ENCODE measurements around the gene FAM53A. TPM values are rescaled to one million over a fixed set of nuclear protein-coding genes. Genes with fewer than 3 reads are reported as not detected.

Gene FAM53A, protein sequence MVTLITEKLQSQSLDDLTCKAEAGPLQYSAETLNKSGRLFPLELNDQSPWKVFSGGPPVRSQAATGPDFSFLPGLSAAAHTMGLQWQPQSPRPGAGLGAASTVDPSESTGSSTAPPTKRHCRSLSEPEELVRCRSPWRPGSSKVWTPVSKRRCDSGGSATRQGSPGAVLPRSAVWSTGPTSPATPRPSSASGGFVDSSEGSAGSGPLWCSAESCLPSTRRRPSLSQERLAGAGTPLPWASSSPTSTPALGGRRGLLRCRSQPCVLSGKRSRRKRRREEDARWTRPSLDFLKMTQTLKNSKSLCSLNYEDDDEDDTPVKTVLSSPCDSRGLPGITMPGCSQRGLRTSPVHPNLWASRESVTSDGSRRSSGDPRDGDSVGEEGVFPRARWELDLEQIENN
- 0.95 and 2.7 TPM in 2 replicates for total RNA-seq

DNA sequence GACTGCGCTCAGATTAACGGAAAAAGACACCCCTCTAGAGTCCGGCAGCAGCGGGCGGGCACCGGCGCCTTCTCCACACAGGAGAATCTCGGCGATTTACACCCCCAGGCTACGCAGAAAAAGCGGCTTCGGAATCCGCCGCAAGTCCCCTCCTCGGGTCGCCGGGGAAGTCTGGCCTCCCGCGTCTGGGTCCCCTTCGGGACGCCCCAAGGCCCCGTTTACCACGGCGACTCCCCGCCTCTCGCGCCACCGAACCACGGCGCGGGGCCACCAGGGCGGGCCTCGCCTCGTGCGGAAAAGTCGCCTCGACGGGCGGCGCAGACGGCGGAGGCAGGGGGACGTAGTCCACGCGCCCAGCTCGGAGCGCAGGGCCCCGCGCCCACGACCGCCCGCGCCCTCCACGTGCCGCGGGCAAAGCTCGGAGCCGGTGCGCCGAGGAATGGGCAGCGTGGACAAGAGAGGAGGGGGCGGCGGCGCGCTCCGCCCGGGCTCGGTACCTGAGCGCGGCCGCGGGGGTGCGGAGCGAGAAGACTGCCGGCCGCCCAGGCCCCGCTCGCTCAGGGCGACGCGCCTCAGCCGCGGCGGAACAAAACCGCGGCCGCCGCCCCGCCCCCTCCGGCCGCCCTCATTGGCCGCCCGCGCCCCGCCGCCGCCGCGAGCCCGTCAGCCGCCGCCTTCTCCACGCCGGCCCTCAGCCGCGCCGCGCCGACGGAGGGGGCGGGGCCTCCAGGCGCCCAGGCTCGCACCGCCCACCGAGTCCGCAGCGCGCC, at the start of gene FAM53A:
Gene FAM53A (minus strand): TSS at position 578 of the 770 bp plus-strand sequence. CDS start 15,572 bp downstream, outside the sequence.
- intact Hi-C loops (cut with micrococcal nuclease) = loop anchor here (1.0 kb wide), 3 partner anchors 28 to 105 kb away; partner anchors contain the start of genes SLBP, TACC3 and TMEM129

- intact Hi-C loops (cut with micrococcal nuclease) = no loop called here
Measured at GRCh38 chr4:1732911-1733310, 48.8 kb upstream of the FAM53A start.

- intact Hi-C loops (cut with micrococcal nuclease) = no loop called here
Measured at GRCh38 chr4:1731180-1731579, 47.1 kb upstream of the FAM53A start.

DNA sequence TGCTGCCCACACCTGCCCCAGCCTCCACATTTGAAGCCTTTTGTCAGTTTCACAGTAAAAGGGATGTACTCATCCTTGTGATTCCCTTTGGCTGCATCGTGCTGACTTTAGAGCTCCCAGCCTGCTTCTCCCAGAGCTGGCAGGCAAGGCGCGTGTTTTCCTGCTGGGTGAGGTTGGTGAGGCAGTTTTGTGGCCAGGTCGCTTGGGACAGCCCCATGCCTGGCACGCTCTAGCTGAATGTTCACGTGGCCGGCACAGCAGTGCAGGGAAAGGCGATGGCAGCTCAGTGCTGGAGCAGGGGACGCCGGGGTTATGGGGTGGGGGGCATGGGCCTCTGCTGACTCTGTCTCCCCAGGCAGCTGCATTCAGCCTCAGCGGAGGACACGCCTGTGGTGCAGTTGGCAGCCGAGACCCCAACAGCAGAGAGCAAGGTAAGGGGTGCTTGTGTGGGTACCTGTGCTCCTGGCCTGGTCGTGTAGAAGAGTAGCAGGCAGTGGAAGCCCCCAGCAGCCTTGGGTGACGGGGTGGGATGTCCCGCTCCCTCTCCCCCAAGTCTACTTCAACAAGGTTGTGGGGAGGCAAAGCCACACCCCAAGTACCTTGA, 46.5 kb upstream of the FAM53A start:
- intact Hi-C loops (cut with micrococcal nuclease) = no loop called here

- intact Hi-C loops (cut with micrococcal nuclease) = no loop called here
Measured at GRCh38 chr4:1728061-1728980, 44.2 kb upstream of the FAM53A start.

DNA sequence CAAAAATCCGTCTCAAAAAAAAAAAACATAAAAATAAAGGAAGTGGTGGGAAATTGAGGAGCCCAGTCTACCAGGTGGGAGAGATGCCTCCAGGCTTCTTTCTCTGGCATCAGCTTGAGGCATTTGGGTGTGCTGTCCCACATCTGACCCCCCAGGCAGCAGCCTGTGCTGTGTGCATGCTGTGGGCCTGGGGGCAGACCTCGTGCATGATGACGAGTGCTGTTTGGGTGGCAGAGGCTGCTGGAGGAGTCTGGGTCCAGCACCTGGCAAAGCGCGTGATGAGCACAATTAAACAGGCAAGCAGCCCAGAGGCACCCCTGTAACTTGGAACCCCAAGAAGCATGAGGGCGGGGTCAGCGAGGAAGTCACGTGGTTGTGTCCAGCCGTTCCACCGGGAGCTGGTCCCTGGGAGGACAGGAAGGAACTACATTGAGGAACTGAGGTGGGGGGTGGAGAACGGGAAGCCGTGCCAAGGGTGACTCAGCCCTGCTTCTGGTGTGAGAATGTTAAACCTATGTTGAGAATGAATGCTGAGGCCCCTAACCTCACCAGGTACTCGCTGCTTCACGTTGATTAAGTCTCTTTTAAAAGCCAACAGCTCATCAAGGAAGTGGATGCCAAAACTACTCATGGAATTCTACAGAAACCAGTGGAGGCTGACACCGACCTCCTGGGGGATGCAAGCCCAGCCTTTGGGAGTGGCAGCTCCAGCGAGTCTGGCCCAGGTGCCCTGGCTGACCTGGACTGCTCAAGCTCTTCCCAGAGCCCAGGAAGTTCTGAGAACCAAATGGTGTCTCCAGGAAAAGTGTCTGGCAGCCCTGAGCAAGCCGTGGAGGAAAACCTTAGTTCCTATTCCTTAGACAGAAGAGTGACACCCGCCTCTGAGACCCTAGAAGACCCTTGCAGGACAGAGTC, 43.3 kb upstream of the FAM53A start:
- intact Hi-C loops (cut with micrococcal nuclease) = loop anchor here (2.0 kb wide), 1 partner anchor 15 kb away; the partner anchor contains the start of gene SLBP

GRCh38 chr4:1726146-1726934, 42.2 kb upstream of the FAM53A start:
- intact Hi-C loops (cut with micrococcal nuclease) = loop anchor here (1.0 to 2.0 kb wide), 2 partner anchors 14 to 33 kb away; partner anchors contain the start of gene SLBP

DNA sequence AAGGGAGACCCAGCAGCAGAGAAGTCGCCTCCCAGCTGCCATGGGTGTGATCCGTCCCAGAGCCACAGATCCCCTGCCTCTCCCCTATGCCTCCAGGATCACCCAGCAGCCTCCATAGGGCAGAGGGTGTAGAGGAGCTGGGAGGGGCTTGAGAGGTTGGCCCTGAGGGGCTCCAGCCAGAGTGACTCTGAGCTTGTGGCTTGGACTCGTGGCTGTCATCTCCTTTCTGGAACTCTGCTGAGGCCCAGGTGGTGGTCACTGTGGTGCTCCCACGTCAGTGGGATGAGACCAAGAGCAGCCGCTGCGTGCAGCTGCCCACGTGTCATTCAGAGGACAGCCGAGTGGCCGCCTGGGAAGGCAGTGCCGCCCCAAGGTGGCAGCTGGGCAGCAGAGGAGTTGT, 41.4 kb upstream of the FAM53A start:
- intact Hi-C loops (cut with micrococcal nuclease) = no loop called here

DNA sequence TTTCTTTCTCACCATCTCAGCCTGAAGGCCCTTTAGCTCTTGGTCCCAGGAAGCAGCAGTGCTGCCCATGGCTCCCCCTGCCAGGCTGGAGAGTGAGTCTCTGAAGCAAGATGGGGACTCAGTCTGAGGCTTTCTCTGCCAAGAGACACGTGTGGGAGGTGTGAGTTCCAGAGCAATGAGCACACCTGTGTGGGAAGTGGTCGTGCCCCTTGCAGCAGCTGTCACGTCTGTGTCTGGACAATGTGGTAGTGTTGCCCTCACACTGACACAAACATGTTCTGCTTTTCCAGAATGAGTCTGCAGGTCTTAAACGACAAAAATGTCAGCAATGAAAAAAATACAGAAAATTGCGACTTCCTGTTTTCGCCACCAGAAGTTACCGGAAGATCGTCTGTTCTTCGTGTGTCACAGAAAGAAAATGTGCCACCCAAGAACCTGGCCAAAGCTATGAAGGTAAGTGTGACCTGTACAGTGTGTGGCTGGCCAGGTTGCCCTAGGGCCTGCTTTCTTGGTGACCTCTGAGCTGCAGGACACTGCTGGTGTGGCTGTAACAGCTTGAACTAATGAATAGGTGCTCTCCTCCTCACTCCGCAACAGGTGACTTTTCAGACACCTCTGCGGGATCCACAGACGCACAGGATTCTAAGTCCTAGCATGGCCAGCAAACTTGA, 39.2 kb upstream of the FAM53A start:
- intact Hi-C loops (cut with micrococcal nuclease) = no loop called here

GRCh38 chr4:1722551-1723118, 38.5 kb upstream of the FAM53A start:
- intact Hi-C loops (cut with micrococcal nuclease) = no loop called here

GRCh38 chr4:1721666-1722550, 37.8 kb upstream of the FAM53A start:
- intact Hi-C loops (cut with micrococcal nuclease) = loop anchor here (1.0 to 2.0 kb wide), 4 partner anchors 10 to 540 kb away; partner anchors contain the start of genes FAM53A, MXD4 and SLBP

- intact Hi-C loops (cut with micrococcal nuclease) = loop anchor here (1.0 to 2.0 kb wide), 4 partner anchors 9 to 541 kb away; partner anchors contain the start of genes FAM53A, MXD4 and SLBP
Measured at GRCh38 chr4:1721003-1721665, 37.0 kb upstream of the FAM53A start, which contains the start of the genes TACC3 and TMEM129. TACC3 (plus strand) TSS chr4:1721521; CDS start chr4:1723422, 1,901 bp downstream. TMEM129 (minus strand) TSS chr4:1721323; CDS start chr4:1720837, 486 bp downstream.

- intact Hi-C loops (cut with micrococcal nuclease) = loop anchor here (2.0 kb wide), 1 partner anchor 140 kb away; no protein-coding TSS in a partner anchor
Measured at GRCh38 chr4:1720163-1720983, 36.3 kb upstream of the FAM53A start.

- intact Hi-C loops (cut with micrococcal nuclease) = no loop called here
Measured at GRCh38 chr4:1718095-1718850, 34.2 kb upstream of the FAM53A start.

Data from T-helper 2 cell treated with Interferon-gamma antibody and Interleukin-4, amounts not matched to agents 100 ng/mL and 5 ng/mL, for 36 hours (primary cell).